A549 (cell line): ENCODE data around the gene OBSCN. TPM values are rescaled to one million over a fixed set of nuclear protein-coding genes. Genes with fewer than 3 reads are reported as not detected.
A peak's percentile ranks its signal among the peaks of the same experiment; 100 is the strongest.

Experiments
- ATAC-seq, 2 experiments: fragments of 200-7000 bp in 1 of 2; fragments of >200 bp in 1 of 2; cut with Nextera tagmentation in 1 of 2; cut with Tn5 transposase in 1 of 2; 3 replicates each; pipeline versions ENCODE4 v1.8.0 to v1.9.1; 2018 to 2020; ENCODE audit warnings: mild to moderate bottlenecking in 1 of 2, moderate library complexity in 1 of 2
- CTCF ChIA-PET: fragments of 300-600 bp; sonication (Branson Sonifier 250); formaldehyde crosslinking; extraction: SDS; loops from one replicate; lab custom pipeline; 2021; ENCODE audit warnings: antibody characterized with exemption, inconsistent platforms; lab: Yijun Ruan, JAX
- POLR2A ChIA-PET: fragments of 350-600 bp; formaldehyde crosslinking; extraction: SDS; loops from one replicate; lab custom pipeline; 2021; ENCODE audit warnings: antibody characterized with exemption, inconsistent platforms; lab: Yijun Ruan, JAX
- DNase-seq, 2 experiments: peaks; one replicate each; pipeline versions ENCODE4 v3.0.0 to v3.0.0-alpha.2; 2011 to 2016; ENCODE audit warnings: low read depth in 1 of 2, low spot score in 1 of 2
- FAIRE-seq: peaks from 2 replicates; lab custom pipeline; 2011; peaks lifted over from hg19 to GRCh38; lab: Jason Lieb, UNC
- H3K27ac ChIP-seq, 2 experiments: fragments of >200 bp; sonication (Bioruptor Twin); formaldehyde crosslinking; 3 replicates each; pipeline ENCODE4 v1.5.1; 2016 to 2017
- H3K4me1 ChIP-seq: fragments of >200 bp; sonication (Bioruptor Twin); formaldehyde crosslinking; 3 replicates; pipeline ENCODE4 v1.6.1; 2016
- H3K4me2 ChIP-seq: fragments of >200 bp; sonication (Bioruptor Twin); formaldehyde crosslinking; 3 replicates; pipeline ENCODE4 v1.6.1; 2016
- H3K4me3 ChIP-seq: fragments of >200 bp; sonication (Bioruptor Twin); formaldehyde crosslinking; 3 replicates; pipeline ENCODE4 v1.5.1; 2016
- H3K9me3 ChIP-seq: fragments of >200 bp; sonication (Bioruptor Twin); formaldehyde crosslinking; 3 replicates; pipeline ENCODE4 v1.6.1; 2016
- ATOH8 ChIP-seq: fragments of 250-450 bp; sonication (Bioruptor Pico); IDR thresholded peaks from 2 replicates; pipeline ENCODE4 v1.5.0; 2020; ENCODE audit warnings: low read depth, mild to moderate bottlenecking, moderate library complexity
- CBX2 ChIP-seq: fragments of 200-600 bp; sonication (generic); IDR thresholded peaks from 2 replicates; pipeline ENCODE4 v1.6.1; 2016; ENCODE audit warnings: low read depth, mild to moderate bottlenecking, borderline replicate concordance
- CBX8 ChIP-seq: fragments of 200-600 bp; sonication (generic); IDR thresholded peaks from 2 replicates; pipeline ENCODE4 v1.6.1; 2016
- CEBPB ChIP-seq, 2 experiments: fragments of >200 bp in 1 of 2; sonication (Bioruptor Twin) in 1 of 2; formaldehyde crosslinking in 1 of 2; IDR thresholded peaks; 2 replicates each; pipeline ENCODE4 v1.6.1; 2012 to 2016
- CHD2 ChIP-seq: fragments of 150-350 bp; IDR thresholded peaks from 2 replicates; pipeline ENCODE4 v1.6.1; 2014; ENCODE audit warnings: low read length; ENCODE audit not compliant: partially characterized antibody
- E2F6 ChIP-seq: IDR thresholded peaks from 2 replicates; pipeline ENCODE4 v1.6.1; 2012; ENCODE audit warnings: low read depth, borderline replicate concordance
- EHF ChIP-seq: fragments of 250-450 bp; sonication (Bioruptor Pico); IDR thresholded peaks from 2 replicates; pipeline ENCODE4 v1.5.0; 2020; ENCODE audit warnings: mild to moderate bottlenecking
- FOSB ChIP-seq: fragments of 250-450 bp; sonication (Bioruptor Pico); IDR thresholded peaks from 2 replicates; pipeline ENCODE4 v1.5.0; 2020; ENCODE audit warnings: mild to moderate bottlenecking, moderate library complexity
- FOXS1 ChIP-seq: fragments of 250-450 bp; sonication (Bioruptor Pico); IDR thresholded peaks from 2 replicates; pipeline ENCODE4 v1.5.0; 2020; ENCODE audit warnings: mild to moderate bottlenecking, moderate library complexity
- HDAC2 ChIP-seq: fragments of 200-600 bp; sonication (generic); IDR thresholded peaks from 2 replicates; pipeline ENCODE4 v1.6.1; 2016
- HES2 ChIP-seq: fragments of >200 bp; sonication (Bioruptor Twin); formaldehyde crosslinking; IDR thresholded peaks from 2 replicates; pipeline ENCODE4 v1.6.1; 2016
- HOXB5 ChIP-seq: fragments of 250-450 bp; sonication (Bioruptor Pico); IDR thresholded peaks from 2 replicates; pipeline ENCODE4 v1.5.0; 2020; ENCODE audit warnings: mild to moderate bottlenecking, moderate library complexity
- JUNB ChIP-seq: fragments of >200 bp; sonication (Bioruptor Twin); formaldehyde crosslinking; IDR thresholded peaks from 2 replicates; pipeline ENCODE4 v1.6.1; 2016
- MAZ ChIP-seq: fragments of 150-350 bp; IDR thresholded peaks from 2 replicates; pipeline ENCODE4 v1.6.1; 2014; ENCODE audit warnings: antibody characterized with exemption, low read depth, low read length, borderline replicate concordance
- MYC ChIP-seq: IDR thresholded peaks from 2 replicates; pipeline ENCODE4 v1.6.1; 2012; ENCODE audit warnings: mild to moderate bottlenecking, inconsistent platforms, low read length, improper control_type of control experiment, borderline replicate concordance
- NR3C1 ChIP-seq: fragments of >200 bp; sonication (Bioruptor Twin); formaldehyde crosslinking; IDR thresholded peaks from 3 replicates; pipeline ENCODE4 v1.6.1; 2017
- POLR2A ChIP-seq: IDR thresholded peaks from 2 replicates; pipeline ENCODE4 v1.6.1; 2012; ENCODE audit warnings: mild to moderate bottlenecking, low read length
- POLR2AphosphoS2 ChIP-seq: conservative IDR thresholded peaks from 2 replicates; pipeline ENCODE4 v1.6.1; 2012; ENCODE audit warnings: low read length, improper control_type of control experiment, inconsistent platforms
- RAD21 ChIP-seq, 2 experiments: fragments of >200 bp in 1 of 2; sonication (Bioruptor Twin) in 1 of 2; formaldehyde crosslinking in 1 of 2; IDR thresholded peaks in 1 of 2; conservative IDR thresholded peaks in 1 of 2; 2 replicates in 1 of 2; 3 replicates in 1 of 2; pipeline ENCODE4 v1.6.1; 2012 to 2018; ENCODE audit warnings: inconsistent platforms in 1 of 2
- RARB ChIP-seq: fragments of 250-450 bp; sonication (Bioruptor Pico); IDR thresholded peaks from 2 replicates; pipeline ENCODE4 v1.8.0; 2021; ENCODE audit warnings: mild to moderate bottlenecking, moderate library complexity
- REST ChIP-seq: fragments of 200-600 bp; sonication (generic); IDR thresholded peaks from 2 replicates; pipeline ENCODE4 v1.6.1; 2016; ENCODE audit warnings: antibody characterized with exemption, mild to moderate bottlenecking, moderate library complexity
- RFX5 ChIP-seq: fragments of 450-650 bp; IDR thresholded peaks from 2 replicates; pipeline ENCODE4 v1.7.1; 2014; ENCODE audit warnings: antibody characterized with exemption, mild to moderate bottlenecking, moderate library complexity
- RNF2 ChIP-seq: fragments of 200-600 bp; sonication (generic); IDR thresholded peaks from 2 replicates; pipeline ENCODE4 v1.6.1; 2016; ENCODE audit warnings: low read depth, mild to moderate bottlenecking, antibody characterized with exemption, moderate library complexity, borderline replicate concordance
- SMC3 ChIP-seq: fragments of >200 bp; sonication (Bioruptor Twin); formaldehyde crosslinking; IDR thresholded peaks from 3 replicates; pipeline ENCODE4 v1.6.1; 2018; ENCODE audit warnings: inconsistent platforms
- ZNF302 ChIP-seq: fragments of 250-450 bp; sonication (Bioruptor Pico); IDR thresholded peaks from 2 replicates; pipeline ENCODE4 v1.9.0; 2021; ENCODE audit warnings: inconsistent platforms, mild to moderate bottlenecking, moderate library complexity
- ZSCAN20 ChIP-seq: fragments of 250-450 bp; sonication (Bioruptor Pico); IDR thresholded peaks from 2 replicates; pipeline ENCODE4 v1.8.0; 2022; ENCODE audit warnings: mild to moderate bottlenecking, moderate library complexity
- WGBS: methylation state at CpG from one replicate; pipeline ENCODE4 v1.1.6; 2017; ENCODE audit errors: missing lambda C conversion rate; 5-methylcytosine and 5-hydroxymethylcytosine counted together
- polyA plus RNA-seq, 4 experiments: library from polyadenylated mRNA; depleted of rRNA in 3 of 4; stranded (reverse); fragments of >200 nt; fragmentation: RNase III in 1 of 4; extraction: RNeasy Plus Mini Kit Qiagen cat#74134 plus additional on column Dnase treatment in 1 of 4; gene quantifications; 2 replicates in 3 of 4; 3 replicates in 1 of 4; pipeline ENCODE4 v1.2.3, GENCODE V29; 2011 to 2017

OBSCN gene
- polyA plus RNA-seq, 2 of the 4 experiments (the other 2 are of a cell fraction): 3.1 to 6.8 TPM

- WGBS: 76% methylated on average over 3 of the region's 8 CpGs
- Histone ChIP-seq H3K4me3 (no peak overlapping the region), H3K4me1 (peaks cover 17% of the 10 kb centered on the region), H3K9me3 (no peaks in the 10 kb centered on the region), H3K27ac (peak overlapping the region in 1 of 2 experiments; percentile 86; a peak in 1 of 6 replicates), H3K4me2 (no peak overlapping the region)
- CTCF ChIA-PET: no interaction called here
- DNase-seq (no peak), ATAC-seq (no peak), FAIRE-seq (no peak)
- POLR2A ChIA-PET: no interaction called here
- TF ChIP-seq EHF (CRISPR knock-in tag) (no peak), REST (no peak), HES2 (no peak), CBX8 (no peak), HDAC2 (no peak), RARB (CRISPR knock-in tag) (no peak), HOXB5 (no peak), JUNB (no peak), E2F6 (no peak), FOSB (CRISPR knock-in tag) (no peak), NR3C1 (no peak), POLR2AphosphoS2 (no peak), CBX2 (no peak)
These were observed 448 bp upstream of the OBSCN start for GRCh38 chr1:228207381-228207810.

GRCh38 chr1:228208831-228209551, 1.1 kb downstream of the OBSCN start:
- Histone ChIP-seq H3K9me3 (no peaks in the 10 kb centered on the region), H3K4me3 (no peak overlapping the region), H3K27ac (peak overlapping the region; percentile 68 to 86; a peak in 5 of 6 replicates), H3K4me2 (no peak overlapping the region; the same call in 2 of the 3 replicates), H3K4me1 (peaks cover 22% of the 10 kb centered on the region)
- CTCF ChIA-PET: no interaction called here
- WGBS: 91% methylated on average over 12 of the region's 19 CpGs
- DNase-seq (no peak), FAIRE-seq (no peak)
- POLR2A ChIA-PET: no interaction called here
- no peak for TF ChIP-seq ZSCAN20 (CRISPR knock-in tag)
- TF ChIP-seq ZNF302 (CRISPR knock-in tag): no peak
- TF ChIP-seq MAZ: no peak
- no peak for TF ChIP-seq CHD2
- no peak for TF ChIP-seq RFX5
- TF ChIP-seq NR3C1: no peak
- no peak for TF ChIP-seq POLR2A
- no peak for TF ChIP-seq FOXS1 (CRISPR knock-in tag)
- no peak for TF ChIP-seq RAD21 (conservative IDR thresholded peaks at IDR 0.05 in 1 of 2, IDR thresholded peaks at IDR 0.05 in 1 of 2)
- TF ChIP-seq, all 56 proteins: peak for 0
- no peak for ATAC-seq

GRCh38 chr1:228209657-228210056, 1.8 kb downstream of the OBSCN start:
- DNase-seq: no peak
- POLR2A ChIA-PET: no interaction called here
- Histone ChIP-seq H3K4me1 (peaks cover 24% of the 10 kb centered on the region), H3K27ac (peak overlapping the region; percentile 68 to 86), H3K4me2 (peak overlapping the region; percentile 33), H3K9me3 (no peaks in the 10 kb centered on the region), H3K4me3 (no peak overlapping the region)
- no peak; a peak in 1 of 6 replicates for ATAC-seq
- 84% methylated on average over 3 of the region's 3 CpGs for WGBS
- CTCF ChIA-PET: no interaction called here
- FAIRE-seq: no peak
- no peak for TF ChIP-seq SMC3
- no peak for TF ChIP-seq CEBPB (IDR thresholded peaks at IDR 0.05)
- TF ChIP-seq ATOH8: no peak
- TF ChIP-seq RNF2: no peak
- TF ChIP-seq RAD21 (conservative IDR thresholded peaks at IDR 0.05 in 1 of 2, IDR thresholded peaks at IDR 0.05 in 1 of 2): no peak
- no peak for TF ChIP-seq MYC
- TF ChIP-seq POLR2AphosphoS2: no peak
- TF ChIP-seq POLR2A: no peak
- TF ChIP-seq E2F6: no peak
